MCF 10A (cell line): ENCODE measurements around the gene SLC35E3. TPM values are rescaled to one million over a fixed set of nuclear protein-coding genes. Genes with fewer than 3 reads are reported as not detected.

Experiments
- BruUV-seq: library from RNA; stranded (reverse); fragments of 400-500 nt; replicated peaks from 2 replicates; lab custom pipeline; 2021; lab: Mats Ljungman, UMichigan
- CTCF ChIA-PET: fragments of 300-600 bp; sonication (Branson Sonifier 250); formaldehyde crosslinking; extraction: SDS; loops from one replicate; lab custom pipeline; 2021; ENCODE audit warnings: antibody characterized with exemption, inconsistent platforms; lab: Yijun Ruan, JAX
- POLR2A ChIA-PET: fragments of 300-600, 350-650 bp; sonication (Branson Sonifier 250); formaldehyde crosslinking; extraction: SDS; loops from one replicate; lab custom pipeline; 2020; ENCODE audit warnings: antibody characterized with exemption, inconsistent platforms; lab: Yijun Ruan, JAX
- DNase-seq: peaks from one replicate; pipeline ENCODE4 v3.0.0-alpha.2; 2018; ENCODE audit not compliant: unreplicated experiment
- H3K27ac Mint-ChIP-seq: one replicate; pipeline ENCODE4 v1.8.0; 2022; ENCODE audit warnings: mild to moderate bottlenecking, low read depth, mixed read lengths; ENCODE audit not compliant: unreplicated experiment
- H3K27me3 Mint-ChIP-seq: one replicate; pipeline ENCODE4 v1.8.0; 2022; ENCODE audit warnings: mixed read lengths; ENCODE audit not compliant: insufficient read depth, unreplicated experiment
- H3K36me3 Mint-ChIP-seq: one replicate; pipeline ENCODE4 v1.8.0; 2022; ENCODE audit warnings: mild to moderate bottlenecking, moderate library complexity, mixed read lengths; ENCODE audit not compliant: insufficient read depth, unreplicated experiment
- H3K4me1 Mint-ChIP-seq: one replicate; pipeline ENCODE4 v1.8.0; 2022; ENCODE audit warnings: mixed read lengths; ENCODE audit not compliant: insufficient read depth, unreplicated experiment
- H3K4me3 Mint-ChIP-seq: one replicate; pipeline ENCODE4 v1.8.0; 2022; ENCODE audit warnings: mild to moderate bottlenecking, moderate library complexity, mixed read lengths; ENCODE audit not compliant: unreplicated experiment
- H3K9me3 Mint-ChIP-seq: one replicate; pipeline ENCODE4 v1.8.0; 2022; ENCODE audit warnings: mixed read lengths; ENCODE audit not compliant: unreplicated experiment
- intact Hi-C: fragments of 100-400 bp; cut with micrococcal nuclease; formaldehyde crosslinking; loops from 2 replicates; pipeline ENCODE4 v1.14.1; 2022
- total RNA-seq: library from RNA; stranded (reverse); gene quantifications from 2 replicates; pipeline ENCODE4 v1.2.3, GENCODE V29; 2022
- TF ChIP-seq, protein P1 (sequence below): fragments of 200-600 bp; IDR thresholded peaks from one replicate; pipeline ENCODE4 v1.8.0; 2022; ENCODE audit warnings: antibody characterized with exemption, mild to moderate bottlenecking; ENCODE audit not compliant: unreplicated experiment

Gene SLC35E3
- total RNA-seq, 1 experiment from 2014 or later: 7.6 TPM

DNA sequence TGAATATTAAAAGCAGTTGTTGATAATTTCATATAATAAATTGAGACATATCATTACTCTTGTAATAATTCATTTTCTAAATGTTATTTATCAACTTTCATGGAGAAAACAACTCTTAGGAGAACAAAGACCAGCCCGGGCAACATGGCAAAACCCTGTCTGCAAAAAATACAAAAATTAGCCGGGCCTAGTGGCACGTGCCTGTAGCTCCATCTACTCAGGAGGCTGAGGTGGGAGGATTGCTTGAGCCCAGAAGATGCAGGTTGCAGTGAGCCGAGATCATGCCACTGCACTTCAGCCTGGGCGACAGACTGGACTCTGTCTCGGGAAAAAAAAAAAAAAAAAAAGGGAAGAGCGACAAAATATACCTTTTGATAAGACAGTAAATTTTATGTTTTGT is 21.2 kb downstream of the SLC35E3 start:
- no TSS peak for BruUV-seq
- Mint-ChIP-seq H3K4me1 (peaks cover 2% of the 10 kb centered on the region), H3K4me3 (no peak overlapping the region), H3K27ac (no peak overlapping the region), H3K27me3 (no peaks in the 10 kb centered on the region), H3K36me3 (peaks cover 40% of the 10 kb centered on the region), H3K9me3 (no peaks in the 10 kb centered on the region)
- intact Hi-C loops: no loop called here
- ChIA-PET CTCF (no interaction called here), POLR2A (no interaction called here)
- DNase-seq: no peak
- TF ChIP-seq, protein P1, sequence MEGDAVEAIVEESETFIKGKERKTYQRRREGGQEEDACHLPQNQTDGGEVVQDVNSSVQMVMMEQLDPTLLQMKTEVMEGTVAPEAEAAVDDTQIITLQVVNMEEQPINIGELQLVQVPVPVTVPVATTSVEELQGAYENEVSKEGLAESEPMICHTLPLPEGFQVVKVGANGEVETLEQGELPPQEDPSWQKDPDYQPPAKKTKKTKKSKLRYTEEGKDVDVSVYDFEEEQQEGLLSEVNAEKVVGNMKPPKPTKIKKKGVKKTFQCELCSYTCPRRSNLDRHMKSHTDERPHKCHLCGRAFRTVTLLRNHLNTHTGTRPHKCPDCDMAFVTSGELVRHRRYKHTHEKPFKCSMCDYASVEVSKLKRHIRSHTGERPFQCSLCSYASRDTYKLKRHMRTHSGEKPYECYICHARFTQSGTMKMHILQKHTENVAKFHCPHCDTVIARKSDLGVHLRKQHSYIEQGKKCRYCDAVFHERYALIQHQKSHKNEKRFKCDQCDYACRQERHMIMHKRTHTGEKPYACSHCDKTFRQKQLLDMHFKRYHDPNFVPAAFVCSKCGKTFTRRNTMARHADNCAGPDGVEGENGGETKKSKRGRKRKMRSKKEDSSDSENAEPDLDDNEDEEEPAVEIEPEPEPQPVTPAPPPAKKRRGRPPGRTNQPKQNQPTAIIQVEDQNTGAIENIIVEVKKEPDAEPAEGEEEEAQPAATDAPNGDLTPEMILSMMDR: no peak

GRCh38 chr12:68768431-68768939 is 22.5 kb downstream of the SLC35E3 start:
- ChIA-PET CTCF (interaction anchor here (0.6 kb wide), 1 partner anchor 103 kb away, joined by 3 read pairs; no protein-coding TSS in a partner anchor), POLR2A (interaction anchor here (0.7 kb wide), 1 partner anchor 21 kb away, joined by 3 read pairs; no protein-coding TSS in a partner anchor)
- no peak for DNase-seq
- no peak overlapping the region for H3K27ac Mint-ChIP-seq
- intact Hi-C loops: no loop called here
- H3K4me3 Mint-ChIP-seq: no peak overlapping the region
- BruUV-seq: no TSS peak
- H3K36me3 Mint-ChIP-seq: peaks cover 30% of the 10 kb centered on the region
- H3K4me1 Mint-ChIP-seq: no peaks in the 10 kb centered on the region
- TF ChIP-seq, protein P1: no peak
- H3K9me3 Mint-ChIP-seq: no peaks in the 10 kb centered on the region
- H3K27me3 Mint-ChIP-seq: no peaks in the 10 kb centered on the region

- Mint-ChIP-seq H3K27me3 (no peaks in the 10 kb centered on the region), H3K4me1 (no peaks in the 10 kb centered on the region), H3K4me3 (no peak overlapping the region), H3K36me3 (peaks cover 21% of the 10 kb centered on the region), H3K9me3 (no peaks in the 10 kb centered on the region), H3K27ac (no peak overlapping the region)
- TF ChIP-seq, protein P1: no peak
- intact Hi-C loops: no loop called here
- no peak for DNase-seq
- POLR2A ChIA-PET: interaction anchor here (0.8 kb wide), 1 partner anchor 30 kb away, joined by 3 read pairs; no protein-coding TSS in a partner anchor
- no TSS peak for BruUV-seq
- CTCF ChIA-PET: no interaction called here
Observed at GRCh38 chr12:68769941-68770340, 24.0 kb downstream of the SLC35E3 start.

DNA sequence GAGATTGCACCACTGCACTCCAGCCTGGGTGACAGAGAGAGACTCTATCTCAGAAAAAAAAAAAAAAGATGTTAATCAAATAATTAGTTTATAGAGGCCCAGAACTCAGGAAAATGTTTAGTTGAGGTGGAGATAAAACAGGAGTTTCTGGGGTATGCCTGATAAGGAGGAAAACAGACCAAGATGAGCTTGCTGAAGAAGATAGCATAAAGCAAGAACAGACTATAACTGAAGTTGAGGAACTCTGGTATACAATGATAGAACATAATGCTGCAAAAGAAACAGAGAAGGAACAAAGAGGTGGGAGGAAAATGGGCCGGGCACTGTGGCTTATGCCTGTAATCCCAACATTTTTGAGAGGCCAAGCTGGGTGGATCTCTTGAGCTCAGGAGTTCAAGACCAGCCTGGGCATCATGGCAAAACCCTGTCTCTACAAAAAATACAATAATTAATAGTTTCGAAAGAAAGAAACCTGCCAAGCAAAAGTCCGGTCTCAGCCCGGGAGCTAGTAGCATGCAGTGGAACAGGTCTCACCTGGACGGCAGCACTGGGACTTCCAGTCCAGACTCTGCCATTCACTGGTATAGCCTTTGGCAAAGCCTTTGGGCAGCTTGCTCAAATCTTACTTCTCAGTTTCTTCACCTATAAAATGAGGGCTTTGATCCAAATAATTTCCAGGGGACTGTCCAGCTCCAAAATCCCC is 25.4 kb downstream of the SLC35E3 start:
- ChIA-PET CTCF (no interaction called here), POLR2A (interaction anchor here (0.8 to 0.9 kb wide), 2 partner anchors 24 to 87 kb away, joined by 3 to 4 read pairs; no protein-coding TSS in a partner anchor)
- intact Hi-C loops: no loop called here
- Mint-ChIP-seq H3K4me3 (no peak overlapping the region), H3K36me3 (peaks cover 17% of the 10 kb centered on the region), H3K27ac (no peak overlapping the region), H3K4me1 (no peaks in the 10 kb centered on the region), H3K9me3 (no peaks in the 10 kb centered on the region), H3K27me3 (no peaks in the 10 kb centered on the region)
- BruUV-seq: no TSS peak
- TF ChIP-seq, protein P1: no peak
- DNase-seq: no peak
